HG02870 (cell line): ENCODE measurements around the gene CTCFL.

ENCODE experiments used
- ATAC-seq: cut with Tn5 transposase; IDR thresholded peaks from one replicate; pipeline ENCODE4 v1.9.1; 2021; ENCODE audit warnings: mild to moderate bottlenecking, moderate library complexity; ENCODE audit not compliant: unreplicated experiment

Gene CTCFL

DNA sequence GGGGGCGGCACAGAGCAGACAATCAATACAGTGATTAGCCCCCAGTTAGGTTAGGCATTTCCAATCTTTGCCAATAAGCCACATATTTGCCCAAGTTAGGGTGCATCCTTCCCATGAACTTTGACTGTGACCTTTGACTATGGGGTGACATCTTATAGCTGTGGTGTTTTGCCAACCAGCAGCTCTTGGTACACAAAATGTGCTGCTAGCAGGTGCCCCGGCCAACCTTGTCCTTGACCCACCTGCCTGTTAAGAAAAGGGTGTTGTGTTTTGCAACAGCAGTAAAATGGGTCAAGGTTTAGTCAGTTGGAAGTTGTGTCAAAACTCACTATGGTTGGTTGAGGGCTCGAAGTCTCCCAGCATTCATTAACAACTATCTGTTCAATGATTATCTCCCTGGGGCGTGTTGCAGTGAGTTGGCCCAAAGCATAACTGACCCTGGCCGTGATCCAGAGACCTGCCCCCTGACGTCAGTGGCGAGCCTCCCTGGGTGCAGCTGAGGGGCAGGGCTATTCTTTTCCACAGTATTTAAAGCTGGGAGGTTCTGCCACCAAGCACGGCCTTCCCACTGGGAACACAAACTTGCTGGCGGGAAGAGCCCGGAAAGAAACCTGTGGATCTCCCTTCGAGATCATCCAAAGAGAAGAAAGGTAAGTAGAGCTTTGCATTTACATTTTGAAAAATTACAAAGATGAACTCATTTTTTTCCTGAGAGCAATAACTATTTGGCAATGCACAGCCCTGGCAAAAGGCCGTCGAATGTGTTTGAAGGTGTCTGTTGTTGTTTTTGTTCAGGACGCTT is 35.8 kb upstream of the CTCFL start, which contains the start of gene PCK1:
Gene PCK1 (plus strand): TSS at position 557 of the 802 bp plus-strand sequence. CDS start 302 bp downstream, outside the sequence.
- no peak for ATAC-seq

DNA sequence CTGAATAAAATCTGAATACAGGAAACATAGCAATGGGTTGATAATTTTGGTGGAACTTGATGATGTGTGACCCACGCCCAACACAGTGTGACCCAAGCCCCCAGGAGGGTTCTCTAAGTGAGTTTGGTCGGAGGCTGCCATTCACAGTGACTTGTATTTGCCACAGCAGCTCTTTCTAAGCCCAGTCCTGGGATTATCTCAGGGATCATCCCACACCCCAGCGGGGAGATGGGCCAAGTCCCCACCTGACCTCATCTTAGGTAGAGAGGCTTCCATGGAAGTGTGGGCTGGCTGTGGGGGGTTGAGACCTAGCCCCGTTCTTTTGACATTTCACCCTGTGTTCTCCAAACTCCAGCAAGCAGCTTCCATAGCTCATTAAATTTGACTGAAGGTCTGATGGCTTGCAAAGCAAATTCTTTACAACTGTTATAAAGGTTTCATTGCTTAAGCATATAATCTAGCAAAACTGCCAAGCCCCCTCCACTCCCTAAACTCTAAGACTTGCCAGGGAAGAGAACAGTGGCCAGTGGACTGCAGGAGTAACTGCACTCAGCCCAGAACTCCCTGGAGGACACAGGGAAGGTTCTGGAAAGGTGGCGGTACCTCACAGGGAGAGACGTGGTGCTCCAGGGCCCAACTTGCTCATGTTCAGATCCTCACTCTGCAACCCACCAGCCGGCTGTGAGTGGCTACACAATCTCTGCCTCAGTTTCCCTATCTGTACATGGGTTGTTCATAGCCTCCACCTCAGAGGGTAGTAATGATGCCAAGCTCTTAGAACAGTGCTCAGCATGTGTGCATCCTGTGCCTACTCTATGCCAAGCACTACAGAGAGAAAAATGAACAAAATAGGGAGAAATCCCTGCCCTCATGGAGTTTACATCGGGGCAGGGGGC is 35.0 kb upstream of the CTCFL start:
- no peak for ATAC-seq

DNA sequence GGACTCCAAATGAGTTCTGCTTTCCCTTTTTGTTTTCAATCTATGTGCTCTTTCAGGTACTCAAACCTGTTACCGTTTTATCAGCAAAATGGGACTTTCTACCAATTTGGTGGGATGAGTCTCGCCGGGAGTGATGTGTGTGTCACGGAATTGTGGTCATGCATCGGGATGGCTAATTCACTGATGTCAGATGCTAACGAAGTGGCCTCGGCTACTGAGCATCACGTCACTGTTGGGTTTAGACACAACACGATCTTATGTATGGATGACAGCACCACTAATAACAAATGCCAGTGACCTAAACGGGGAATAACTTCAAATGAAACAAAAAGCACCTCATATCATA is 34.3 kb upstream of the CTCFL start:
- no peak for ATAC-seq

DNA sequence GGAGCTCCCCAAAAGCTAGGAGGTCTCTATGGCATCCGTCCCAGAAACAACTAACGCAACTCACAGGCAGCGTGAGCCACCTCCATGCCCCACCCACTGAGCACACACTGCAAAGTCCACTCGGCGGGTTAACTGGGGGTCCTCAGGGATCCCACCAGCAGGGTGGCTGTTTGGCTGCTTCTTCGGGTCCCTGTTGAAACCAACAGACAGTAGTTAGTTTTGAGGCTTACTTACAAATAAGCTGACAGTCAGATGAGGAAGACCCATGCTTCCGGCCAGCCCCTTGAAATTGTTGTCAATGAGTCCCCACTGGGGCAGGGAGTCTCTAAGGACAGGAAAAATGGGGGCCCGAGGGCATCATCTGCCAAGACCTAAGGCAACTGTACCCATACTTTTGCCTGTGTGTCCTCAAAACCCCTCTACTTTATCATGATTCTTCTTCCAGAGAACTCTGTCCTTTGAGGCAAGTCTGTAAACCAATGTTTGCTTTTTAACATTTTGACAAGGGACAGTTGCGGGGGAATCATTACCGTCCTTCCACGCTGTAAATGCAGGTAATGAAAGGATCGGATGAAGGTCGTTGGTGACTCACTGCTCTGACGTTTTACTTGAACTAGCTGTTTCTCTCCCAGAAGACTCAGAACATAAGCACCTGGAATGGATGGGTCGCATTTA is 33.8 kb upstream of the CTCFL start:
- no peak for ATAC-seq

DNA sequence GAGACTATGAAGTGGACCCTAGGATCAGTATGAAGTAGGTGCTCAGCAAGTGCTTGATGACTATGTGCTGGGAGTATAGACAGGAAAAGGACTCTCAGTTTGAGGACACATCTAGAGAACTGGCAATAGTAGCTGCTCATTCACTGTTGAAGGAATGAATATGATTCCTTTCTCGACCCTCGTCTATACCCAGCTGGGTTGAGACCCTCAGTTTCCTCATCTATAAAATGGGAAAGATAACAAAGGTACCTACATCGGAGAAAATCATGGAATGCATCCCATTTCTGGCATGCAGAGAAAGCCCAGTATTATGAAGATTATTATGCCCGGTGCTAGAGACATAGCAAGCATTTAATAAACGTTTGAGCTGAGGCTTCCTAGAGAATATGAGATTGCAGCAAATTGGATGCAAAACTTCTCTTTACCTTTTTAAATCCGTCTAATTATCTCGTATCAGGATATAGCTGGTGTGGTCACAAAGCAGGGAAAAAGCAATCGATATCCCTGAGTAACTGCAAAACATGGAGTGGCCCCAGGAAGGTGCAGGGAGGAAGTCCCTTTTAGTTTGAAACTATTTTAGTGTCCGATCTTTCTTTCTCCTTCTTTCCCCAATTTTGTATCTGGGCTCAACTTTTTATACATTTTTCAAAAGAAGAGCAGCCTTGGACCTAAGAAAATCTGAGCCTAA is 33.1 kb upstream of the CTCFL start:
- ATAC-seq = no peak

DNA sequence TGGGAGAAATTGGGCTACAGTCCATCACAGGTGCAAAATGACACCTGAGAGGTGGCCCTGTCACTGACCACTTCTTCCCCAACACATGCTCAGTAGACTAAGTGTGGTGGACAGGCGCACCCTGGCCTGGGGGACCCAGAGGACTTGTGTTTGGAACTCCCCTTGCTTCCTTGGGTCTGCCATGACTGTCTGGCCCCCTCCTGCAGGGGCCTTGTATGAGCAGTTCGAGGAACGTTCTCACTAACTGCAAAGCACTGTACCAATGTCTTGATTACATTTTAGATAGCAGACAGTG is 32.0 kb upstream of the CTCFL start:
- ATAC-seq = no peak

GRCh38 chr20:57555457-57556184 is 30.7 kb upstream of the CTCFL start:
- no peak for ATAC-seq

- ATAC-seq = no peak
These were observed 28.6 kb upstream of the CTCFL start for GRCh38 chr20:57553376-57554018.

DNA sequence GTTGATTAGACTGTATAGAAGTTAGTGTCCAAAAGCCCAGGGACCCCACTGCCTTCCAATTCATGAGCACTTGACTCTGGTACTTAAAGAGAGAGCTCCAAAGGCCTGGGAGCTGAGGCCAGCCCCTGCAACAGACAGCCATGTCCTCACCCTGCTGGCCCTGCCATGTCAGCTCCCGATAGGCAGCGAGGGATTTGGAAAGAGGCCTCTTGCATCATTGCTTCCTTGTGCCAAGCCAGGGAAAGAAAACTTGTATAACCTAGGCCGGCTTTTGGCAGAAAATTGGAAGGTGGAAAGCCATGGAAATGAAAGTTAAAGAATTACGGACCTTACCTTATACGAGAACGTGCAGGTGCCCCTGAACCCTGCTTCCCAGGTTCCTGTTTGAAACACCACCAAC is 27.5 kb upstream of the CTCFL start:
- no peak for ATAC-seq

DNA sequence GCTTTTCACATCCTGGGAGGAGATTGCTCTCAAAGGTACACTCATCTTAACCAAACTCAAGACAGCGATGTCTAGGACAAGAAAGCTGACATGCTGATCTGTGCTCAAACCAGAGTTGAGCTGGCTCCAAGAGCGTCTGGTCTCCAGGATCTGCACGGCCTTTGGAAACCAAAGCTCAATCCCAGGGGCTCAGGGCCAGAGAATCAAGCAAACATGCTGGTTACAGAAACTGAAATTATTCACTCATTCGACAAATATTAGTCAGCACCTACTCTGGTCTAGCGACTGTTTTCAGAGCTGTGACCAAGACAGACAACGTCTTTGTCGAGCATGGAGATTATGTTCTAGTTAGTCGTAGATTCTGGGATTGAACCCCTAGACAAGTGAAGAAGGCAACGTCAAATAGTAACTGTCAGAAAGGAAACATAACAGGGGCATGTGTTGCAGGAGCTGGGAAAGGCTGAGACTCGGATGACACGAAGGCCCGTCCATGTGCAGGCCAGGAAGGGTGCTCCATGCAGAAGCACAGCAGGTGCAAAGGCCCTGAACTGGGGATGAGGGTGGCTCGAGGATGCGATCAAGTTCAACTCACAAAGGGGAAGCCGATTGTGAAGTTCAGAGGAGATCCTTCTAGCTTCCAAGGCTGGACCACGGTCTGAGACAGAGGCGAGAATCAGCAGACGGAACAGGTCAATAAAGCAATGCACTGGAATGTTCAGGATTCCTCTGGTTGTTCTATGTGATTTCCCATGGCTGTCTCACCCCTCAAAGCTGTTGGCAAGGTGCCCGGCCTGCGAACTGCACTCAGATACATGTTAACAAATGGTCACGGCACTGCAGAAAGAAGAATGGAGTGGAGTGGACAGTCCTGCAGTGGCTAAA is 23.5 kb upstream of the CTCFL start:
- ATAC-seq = no peak

GRCh38 chr20:57546956-57547649 is 22.2 kb upstream of the CTCFL start:
- ATAC-seq = no peak

- ATAC-seq = no peak
These were observed 21.2 kb upstream of the CTCFL start for GRCh38 chr20:57545927-57546662.

DNA sequence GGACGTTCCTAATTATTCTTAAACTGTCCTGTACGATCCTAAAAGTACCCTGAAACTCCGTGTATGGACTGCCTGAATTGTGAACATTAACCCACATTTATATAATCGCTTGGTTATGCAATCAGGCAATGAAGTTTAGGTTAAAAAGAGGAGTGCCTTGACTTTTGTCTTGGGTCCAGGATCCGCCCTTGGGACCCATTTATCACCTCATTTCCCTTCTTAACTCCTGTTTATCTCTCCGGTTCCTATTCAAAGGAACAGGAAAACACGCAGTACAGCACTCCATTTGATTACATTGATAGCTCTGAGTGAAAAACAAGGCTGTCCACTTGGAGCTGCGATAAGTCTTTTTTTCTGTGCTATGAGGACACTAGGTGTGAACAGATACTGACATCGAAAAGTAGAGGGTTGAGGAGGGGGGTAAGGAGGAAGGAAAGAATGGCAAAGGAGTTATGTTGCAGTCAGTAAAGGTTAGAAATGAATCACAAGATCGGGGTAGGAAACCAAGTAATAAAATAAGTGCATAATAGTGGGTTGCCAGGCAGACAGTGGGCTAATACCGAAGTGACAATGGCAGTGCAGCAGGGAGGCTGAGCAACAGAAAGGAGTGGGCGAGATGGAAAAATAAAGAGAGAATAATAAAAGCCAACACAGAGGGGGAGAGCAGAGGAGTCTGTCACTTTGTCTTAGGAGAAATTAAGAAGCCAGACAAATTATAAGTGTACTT is 20.1 kb upstream of the CTCFL start:
- no peak for ATAC-seq

DNA sequence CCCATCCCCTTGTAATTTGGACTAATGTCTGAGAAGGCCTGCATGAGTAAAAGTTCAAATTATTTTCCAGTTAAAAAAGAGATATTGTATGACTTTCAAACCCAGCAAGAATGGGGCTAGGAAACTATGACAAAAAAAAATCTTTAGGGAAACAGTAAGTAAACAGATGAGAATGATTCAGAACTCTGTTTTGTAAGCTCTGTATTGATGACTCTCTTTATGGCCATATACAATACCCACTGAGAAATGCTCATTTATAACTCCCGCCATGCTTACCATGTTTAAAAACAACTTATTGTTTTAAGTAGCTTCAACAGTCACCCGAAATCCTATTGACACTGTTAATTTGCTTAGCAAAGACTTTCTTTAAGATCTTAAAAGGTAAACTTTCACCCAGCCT is 18.8 kb upstream of the CTCFL start:
- no peak for ATAC-seq

DNA sequence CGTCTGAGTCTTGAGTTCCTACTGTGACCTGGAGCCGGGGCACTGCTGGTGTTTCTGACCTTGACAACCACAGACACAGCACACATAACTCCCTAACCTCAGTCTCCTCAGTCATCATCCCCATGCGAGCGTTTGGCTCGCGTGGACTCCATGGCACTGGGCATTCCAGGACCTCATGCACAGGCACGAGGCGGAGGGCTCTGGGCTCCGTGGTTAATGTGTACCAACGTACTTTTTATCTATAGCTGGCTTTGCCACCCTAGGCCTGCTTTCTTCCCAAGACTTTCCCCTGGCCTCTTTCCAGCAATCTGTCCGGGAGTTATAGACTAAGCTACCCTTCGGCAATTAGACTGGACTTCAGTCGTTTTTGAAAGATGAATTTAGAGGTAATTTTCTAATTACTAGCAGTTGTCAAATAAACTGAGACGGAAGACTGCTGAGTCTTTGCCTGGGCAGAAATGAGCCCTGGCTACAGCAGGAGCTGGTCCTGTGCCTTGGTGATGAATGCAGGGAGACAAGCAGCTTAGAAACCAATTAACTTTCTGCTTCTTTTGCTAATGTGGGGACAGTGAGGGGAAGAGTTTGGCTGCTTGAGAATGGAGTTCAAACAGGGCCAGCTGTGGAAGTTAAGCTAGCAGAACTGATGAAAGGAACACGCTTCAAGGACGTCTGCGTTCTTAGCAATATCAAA is 16.1 kb upstream of the CTCFL start:
- ATAC-seq = no peak

DNA sequence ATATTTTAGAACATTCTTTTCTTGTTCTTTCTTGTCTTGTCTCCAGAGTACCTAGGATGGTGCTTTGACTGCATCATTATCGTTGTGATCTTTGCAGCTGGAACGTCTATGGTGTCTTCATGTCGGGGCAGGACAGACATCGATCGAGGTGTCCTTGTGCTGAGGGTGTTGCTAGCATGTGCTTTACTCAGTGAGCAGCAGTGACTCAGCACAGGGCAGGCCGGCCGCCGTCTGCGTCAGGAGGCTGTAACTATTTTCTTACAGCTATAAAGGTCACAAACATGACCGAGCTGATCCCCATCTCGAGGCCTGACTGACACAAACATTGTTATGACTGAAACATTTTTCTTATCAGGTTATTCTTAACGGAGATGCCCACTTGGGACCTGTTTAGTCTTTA is 14.9 kb upstream of the CTCFL start:
- no peak for ATAC-seq
